ENCODE data around the gene PSKH1.

PSKH1 gene

GRCh38 chr16:67935101-67935401 lies 42.0 kb downstream of the PSKH1 start:
- H3K9ac ChIP-seq (ENCODE audit: low read depth, low read length, poor library complexity, severe bottlenecking) = peak overlapping the region; percentile 96
- no peaks in the 10 kb centered on the region; the same call in 1 of the 2 replicates for H3K36me3 ChIP-seq (ENCODE audit: insufficient read depth, low read length)
- no peaks in the 10 kb centered on the region for H3K27me3 ChIP-seq (ENCODE audit: insufficient read depth, low read length, poor library complexity, severe bottlenecking)
- peak overlapping the region; percentile 84 for H3K4me2 ChIP-seq (ENCODE audit: low read depth, low read length, poor library complexity, severe bottlenecking)
- peaks cover 14% of the 10 kb centered on the region for H3K4me1 ChIP-seq (ENCODE audit: insufficient read depth, low read length, poor library complexity, severe bottlenecking)
- TF ChIP-seq, protein P1, sequence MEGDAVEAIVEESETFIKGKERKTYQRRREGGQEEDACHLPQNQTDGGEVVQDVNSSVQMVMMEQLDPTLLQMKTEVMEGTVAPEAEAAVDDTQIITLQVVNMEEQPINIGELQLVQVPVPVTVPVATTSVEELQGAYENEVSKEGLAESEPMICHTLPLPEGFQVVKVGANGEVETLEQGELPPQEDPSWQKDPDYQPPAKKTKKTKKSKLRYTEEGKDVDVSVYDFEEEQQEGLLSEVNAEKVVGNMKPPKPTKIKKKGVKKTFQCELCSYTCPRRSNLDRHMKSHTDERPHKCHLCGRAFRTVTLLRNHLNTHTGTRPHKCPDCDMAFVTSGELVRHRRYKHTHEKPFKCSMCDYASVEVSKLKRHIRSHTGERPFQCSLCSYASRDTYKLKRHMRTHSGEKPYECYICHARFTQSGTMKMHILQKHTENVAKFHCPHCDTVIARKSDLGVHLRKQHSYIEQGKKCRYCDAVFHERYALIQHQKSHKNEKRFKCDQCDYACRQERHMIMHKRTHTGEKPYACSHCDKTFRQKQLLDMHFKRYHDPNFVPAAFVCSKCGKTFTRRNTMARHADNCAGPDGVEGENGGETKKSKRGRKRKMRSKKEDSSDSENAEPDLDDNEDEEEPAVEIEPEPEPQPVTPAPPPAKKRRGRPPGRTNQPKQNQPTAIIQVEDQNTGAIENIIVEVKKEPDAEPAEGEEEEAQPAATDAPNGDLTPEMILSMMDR (conservative IDR thresholded peaks at IDR 0.05; ENCODE audit: low read length) = no peak
- no peak overlapping the region for H2AFZ ChIP-seq (ENCODE audit: low read length)
- no peaks in the 10 kb centered on the region for H3K9me2 ChIP-seq (replicated peaks; ENCODE audit: low read depth, low read length)
- H4K20me1 ChIP-seq (ENCODE audit: insufficient read depth, low read length, poor library complexity, severe bottlenecking) = peaks cover 7% of the 10 kb centered on the region
- H3F3A ChIP-seq (ENCODE audit: low read depth) = no peaks in the 10 kb centered on the region
- H3K4me3 ChIP-seq (ENCODE audit: low read length, poor library complexity, severe bottlenecking) = peak overlapping the region; percentile 80
- H3K79me2 ChIP-seq (ENCODE audit: insufficient read depth, low read length) = peaks cover 30% of the 10 kb centered on the region
- H3K9me3 ChIP-seq (ENCODE audit: insufficient read depth, low read depth, low read length) = no peaks in the 10 kb centered on the region

DNA sequence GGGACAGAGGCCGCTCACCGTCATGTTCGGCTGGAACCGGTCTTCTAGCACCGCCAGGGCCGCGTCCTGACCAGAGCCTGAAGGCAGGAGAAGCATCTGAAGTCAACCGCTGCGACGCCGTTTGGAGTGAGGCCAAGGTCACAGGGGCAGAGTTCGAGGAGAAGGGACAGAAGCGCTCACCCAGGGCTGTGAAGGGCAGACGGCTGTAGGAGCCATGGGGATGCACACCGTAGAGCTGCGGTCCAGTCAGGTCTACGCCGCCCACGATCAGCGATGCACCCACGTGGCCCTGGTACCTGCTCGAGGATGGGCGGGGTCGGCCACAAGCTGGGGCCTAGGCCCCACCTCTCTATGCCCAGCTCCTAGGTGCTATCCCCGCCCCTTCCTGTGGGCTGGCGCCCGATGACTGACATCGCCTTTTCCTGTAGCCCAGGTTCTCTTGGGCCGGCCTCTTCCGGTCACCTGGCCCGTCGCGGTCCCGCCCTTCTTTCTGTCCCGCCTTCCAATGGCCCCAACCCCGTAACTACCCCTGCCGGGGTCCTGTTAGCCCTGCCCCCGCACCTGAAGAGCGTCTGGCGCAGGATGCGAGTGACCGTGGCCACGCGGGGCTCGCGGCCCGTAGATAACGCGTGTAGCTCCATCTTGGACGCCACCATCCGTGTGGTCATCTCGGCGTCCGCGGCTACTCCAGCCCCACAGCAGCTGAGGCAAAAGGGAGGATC lies 42.5 kb downstream of the PSKH1 start:
- H3K4me2 ChIP-seq (ENCODE audit: low read depth, low read length, poor library complexity, severe bottlenecking) = peak overlapping the region; percentile 84
- peak overlapping the region; percentile 96 for H3K9ac ChIP-seq (ENCODE audit: low read depth, low read length, poor library complexity, severe bottlenecking)
- H3K9me3 ChIP-seq (ENCODE audit: insufficient read depth, low read depth, low read length) = no peaks in the 10 kb centered on the region
- TF ChIP-seq, protein P1 (conservative IDR thresholded peaks at IDR 0.05; ENCODE audit: low read length) = no peak
- no peak for TF ChIP-seq EZH2phosphoT487 (IDR thresholded peaks at IDR 0.05; ENCODE audit: borderline replicate concordance)
- no peaks in the 10 kb centered on the region for H3K9me2 ChIP-seq (replicated peaks; ENCODE audit: low read depth, low read length)
- no peaks in the 10 kb centered on the region; the same call in 1 of the 2 replicates for H3K36me3 ChIP-seq (ENCODE audit: insufficient read depth, low read length)
- no peaks in the 10 kb centered on the region for H3K27me3 ChIP-seq (ENCODE audit: insufficient read depth, low read length, poor library complexity, severe bottlenecking)
- H3K4me1 ChIP-seq (ENCODE audit: insufficient read depth, low read length, poor library complexity, severe bottlenecking) = peaks cover 14% of the 10 kb centered on the region
- no peaks in the 10 kb centered on the region; the same call in 1 of the 2 replicates for H3F3A ChIP-seq (ENCODE audit: low read depth)
- peak overlapping the region; percentile 80 for H3K4me3 ChIP-seq (ENCODE audit: low read length, poor library complexity, severe bottlenecking)
- peaks cover 30% of the 10 kb centered on the region for H3K79me2 ChIP-seq (ENCODE audit: insufficient read depth, low read length)
- peaks cover 7% of the 10 kb centered on the region for H4K20me1 ChIP-seq (ENCODE audit: insufficient read depth, low read length, poor library complexity, severe bottlenecking)
- peak overlapping the region; percentile 65 for H2AFZ ChIP-seq (ENCODE audit: low read length)

GRCh38 chr16:67936124-67936879 lies 43.2 kb downstream of the PSKH1 start, which contains the start of gene PSMB10:
TSS of gene PSMB10 (minus strand) at chr16:67936850. CDS start at chr16:67936749, 101 bp downstream.
- H3K9ac ChIP-seq (ENCODE audit: low read depth, low read length, poor library complexity, severe bottlenecking) = peak within 1 kb of the TSS; percentile 96
- peak within 1 kb of the TSS; percentile 84 for H3K4me2 ChIP-seq (ENCODE audit: low read depth, low read length, poor library complexity, severe bottlenecking)
- H3K9me3 ChIP-seq (ENCODE audit: insufficient read depth, low read depth, low read length) = no peaks in the 10 kb centered on the region
- peak within 1 kb of the TSS; percentile 65 for H2AFZ ChIP-seq (ENCODE audit: low read length)
- peak within 1 kb of the TSS; percentile 80 for H3K4me3 ChIP-seq (ENCODE audit: low read length, poor library complexity, severe bottlenecking)
- no peaks in the 10 kb centered on the region; the same call in 1 of the 2 replicates for H3F3A ChIP-seq (ENCODE audit: low read depth)
- H3K4me1 ChIP-seq (ENCODE audit: insufficient read depth, low read length, poor library complexity, severe bottlenecking) = peaks cover 17% of the 10 kb centered on the region
- no peaks in the 10 kb centered on the region; the same call in 1 of the 2 replicates for H3K36me3 ChIP-seq (ENCODE audit: insufficient read depth, low read length)
- H3K9me2 ChIP-seq (replicated peaks; ENCODE audit: low read depth, low read length) = no peaks in the 10 kb centered on the region
- H3K27me3 ChIP-seq (ENCODE audit: insufficient read depth, low read length, poor library complexity, severe bottlenecking) = no peaks in the 10 kb centered on the region
- H4K20me1 ChIP-seq (ENCODE audit: insufficient read depth, low read length, poor library complexity, severe bottlenecking) = peaks cover 7% of the 10 kb centered on the region
- H3K79me2 ChIP-seq (ENCODE audit: insufficient read depth, low read length) = peaks cover 30% of the 10 kb centered on the region
- no peak for TF ChIP-seq EZH2phosphoT487 (IDR thresholded peaks at IDR 0.05; ENCODE audit: borderline replicate concordance)
- TF ChIP-seq, protein P1 (conservative IDR thresholded peaks at IDR 0.05; ENCODE audit: low read length) = no peak

Data from Loucy (cell line).